WTC11 (cell line): ENCODE measurements around the gene SDHAF2. TPM values are rescaled to one million over a fixed set of nuclear protein-coding genes. Genes with fewer than 3 reads are reported as not detected.

Source experiments
- ATAC-seq: fragments of 200-7000 bp; cut with Tn5 transposase; 2 replicates; pipeline ENCODE4 v1.10.0; 2021; ENCODE audit warnings: mild to moderate bottlenecking, moderate library complexity
- CTCF ChIA-PET: fragments of 300-600 bp; sonication (Branson Sonifier 250); formaldehyde crosslinking; loops from one replicate; lab custom pipeline; 2021; ENCODE audit warnings: antibody characterized with exemption; lab: Charles Lee
- POLR2A ChIA-PET: fragments of 350-600 bp; sonication (Branson Sonifier 250); formaldehyde crosslinking; loops from one replicate; lab custom pipeline; 2021; ENCODE audit warnings: antibody characterized with exemption; lab: Charles Lee
- DNase-seq: peaks from one replicate; pipeline ENCODE4 v3.0.0; 2021; ENCODE audit warnings: low spot score
- H3K27ac Mint-ChIP-seq: 2 replicates; pipeline ENCODE4 v1.8.0; 2021; ENCODE audit warnings: mixed read lengths
- H3K27me3 Mint-ChIP-seq: 2 replicates; pipeline ENCODE4 v1.8.0; 2021; ENCODE audit warnings: low read depth, mild to moderate bottlenecking, moderate library complexity, mixed read lengths
- H3K36me3 Mint-ChIP-seq: 2 replicates; pipeline ENCODE4 v1.8.0; 2021; ENCODE audit warnings: mixed read lengths
- H3K4me1 Mint-ChIP-seq: 2 replicates; pipeline ENCODE4 v1.8.0; 2022; ENCODE audit warnings: mixed read lengths
- H3K4me3 Mint-ChIP-seq: 2 replicates; pipeline ENCODE4 v1.8.0; 2021; ENCODE audit warnings: mild to moderate bottlenecking, moderate library complexity, mixed read lengths
- H3K9me3 Mint-ChIP-seq: 2 replicates; pipeline ENCODE4 v1.8.0; 2021; ENCODE audit warnings: mixed read lengths
- CBFB ChIP-seq: sonication (generic); formaldehyde crosslinking; IDR thresholded peaks from 2 replicates; pipeline ENCODE4 v1.8.1; 2022; ENCODE audit warnings: mild to moderate bottlenecking, low read depth, missing genetic modification reagents
- CDX4 ChIP-seq: fragments of 250-450 bp; sonication (Bioruptor Pico); IDR thresholded peaks from 2 replicates; pipeline ENCODE4 v1.9.0; 2021; ENCODE audit warnings: moderate library complexity, mild to moderate bottlenecking, inconsistent platforms, borderline replicate concordance
- E2F5 ChIP-seq: sonication (generic); formaldehyde crosslinking; IDR thresholded peaks from 2 replicates; pipeline ENCODE4 v1.8.1; 2022; ENCODE audit warnings: mild to moderate bottlenecking, moderate library complexity, missing genetic modification reagents
- FOXP1 ChIP-seq: sonication (generic); formaldehyde crosslinking; IDR thresholded peaks from 2 replicates; pipeline ENCODE4 v1.8.0; 2022; ENCODE audit warnings: missing genetic modification reagents, mild to moderate bottlenecking, moderate library complexity, borderline replicate concordance
- FOXP4 ChIP-seq: sonication (generic); formaldehyde crosslinking; IDR thresholded peaks from 2 replicates; pipeline ENCODE4 v1.8.0; 2022; ENCODE audit warnings: mild to moderate bottlenecking, missing genetic modification reagents
- GABPB1 ChIP-seq: sonication (generic); formaldehyde crosslinking; IDR thresholded peaks from 2 replicates; pipeline ENCODE4 v1.8.1; 2023; ENCODE audit warnings: mild to moderate bottlenecking, missing genetic modification reagents
- HMGA2 ChIP-seq: fragments of 250-450 bp; sonication (Bioruptor Pico); IDR thresholded peaks from 2 replicates; pipeline ENCODE4 v1.4.0; 2021; ENCODE audit warnings: mild to moderate bottlenecking, moderate library complexity
- MXD4 ChIP-seq: fragments of 250-450 bp; sonication (Bioruptor Pico); IDR thresholded peaks from 2 replicates; pipeline ENCODE4 v1.8.0; 2021; ENCODE audit warnings: mild to moderate bottlenecking, moderate library complexity, borderline replicate concordance
- NFATC4 ChIP-seq: fragments of 250-450 bp; sonication (Bioruptor Pico); IDR thresholded peaks from 2 replicates; pipeline ENCODE4 v1.9.0; 2021; ENCODE audit warnings: mild to moderate bottlenecking
- NFE2L1 ChIP-seq: sonication (generic); formaldehyde crosslinking; IDR thresholded peaks from 2 replicates; pipeline ENCODE4 v1.8.1; 2023; ENCODE audit warnings: missing genetic modification reagents
- NFYB ChIP-seq: sonication (generic); formaldehyde crosslinking; conservative IDR thresholded peaks from 2 replicates; pipeline ENCODE4 v1.8.0; 2022; ENCODE audit warnings: low read depth, missing genetic modification reagents
- OVOL2 ChIP-seq: fragments of 250-450 bp; sonication (Bioruptor Pico); IDR thresholded peaks from 2 replicates; pipeline ENCODE4 v1.9.0; 2021; ENCODE audit warnings: mild to moderate bottlenecking, borderline replicate concordance
- PRRX2 ChIP-seq: fragments of 250-450 bp; sonication (Bioruptor Pico); IDR thresholded peaks from 2 replicates; pipeline ENCODE4 v1.8.0; 2021; ENCODE audit warnings: mild to moderate bottlenecking
- SP1 ChIP-seq: sonication (generic); formaldehyde crosslinking; conservative IDR thresholded peaks from 2 replicates; pipeline ENCODE4 v1.8.1; 2022; ENCODE audit warnings: missing genetic modification reagents
- STAT6 ChIP-seq: sonication (generic); formaldehyde crosslinking; conservative IDR thresholded peaks from 2 replicates; pipeline ENCODE4 v1.8.1; 2023; ENCODE audit warnings: mild to moderate bottlenecking, low read depth, missing genetic modification reagents, moderate library complexity
- TP53 ChIP-seq: sonication (generic); formaldehyde crosslinking; IDR thresholded peaks from 2 replicates; pipeline ENCODE4 v1.8.1; 2023; ENCODE audit warnings: mild to moderate bottlenecking, missing genetic modification reagents
- USF1 ChIP-seq: sonication (generic); formaldehyde crosslinking; IDR thresholded peaks from 2 replicates; pipeline ENCODE4 v1.8.0; 2022; ENCODE audit warnings: mild to moderate bottlenecking, missing genetic modification reagents
- ZNF232 ChIP-seq: sonication (generic); formaldehyde crosslinking; IDR thresholded peaks from 2 replicates; pipeline ENCODE4 v1.8.0; 2022; ENCODE audit warnings: mild to moderate bottlenecking, missing genetic modification reagents
- ZNF317 ChIP-seq: sonication (generic); formaldehyde crosslinking; IDR thresholded peaks from 2 replicates; pipeline ENCODE4 v1.8.1; 2023; ENCODE audit warnings: low read depth, mild to moderate bottlenecking, moderate library complexity, missing genetic modification reagents, borderline replicate concordance
- ZNF416 ChIP-seq: fragments of 250-450 bp; sonication (Bioruptor Pico); IDR thresholded peaks from 2 replicates; pipeline ENCODE4 v1.9.0; 2021; ENCODE audit warnings: mild to moderate bottlenecking, inconsistent platforms
- ZNF532 ChIP-seq: fragments of 250-450 bp; sonication (Bioruptor Pico); IDR thresholded peaks from 2 replicates; pipeline ENCODE4 v1.9.0; 2021; ENCODE audit warnings: mild to moderate bottlenecking, borderline replicate concordance
- ZNF671 ChIP-seq: fragments of 250-450 bp; sonication (Bioruptor Pico); IDR thresholded peaks from 2 replicates; pipeline ENCODE4 v1.8.0; 2021; ENCODE audit warnings: mild to moderate bottlenecking
- total RNA-seq: library from RNA; stranded (reverse); gene quantifications from 3 replicates; pipeline ENCODE4 v1.2.3, GENCODE V29; 2021

The SDHAF2 gene
- total RNA-seq, 1 experiment from 2014 or later, result 36.5 TPM

GRCh38 chr11:61452825-61453224 lies 22.9 kb downstream of the SDHAF2 start:
- H3K9me3 Mint-ChIP-seq, result no peaks in the 10 kb centered on the region
- H3K4me1 Mint-ChIP-seq, result no peaks in the 10 kb centered on the region
- POLR2A ChIA-PET, result no interaction called here
- CTCF ChIA-PET, result interaction anchor here (0.8 to 6.1 kb wide), 2 partner anchors 30 to 64 kb away, joined by 3 to 36 read pairs; no protein-coding TSS in a partner anchor
- no peak overlapping the region for H3K27ac Mint-ChIP-seq
- H3K36me3 Mint-ChIP-seq, result peaks cover 15% of the 10 kb centered on the region
- no peak for ATAC-seq
- H3K27me3 Mint-ChIP-seq, result no peaks in the 10 kb centered on the region
- TF ChIP-seq CBFB (no peak), SP1 (CRISPR knock-in tag) (no peak), ZNF416 (CRISPR knock-in tag) (no peak), TP53 (no peak), NFYB (CRISPR knock-in tag) (no peak)
- H3K4me3 Mint-ChIP-seq, result no peak overlapping the region
- DNase-seq, result no peak

GRCh38 chr11:61453695-61454094 lies 23.8 kb downstream of the SDHAF2 start:
- CTCF ChIA-PET, result interaction anchor here (1.3 to 6.1 kb wide), 2 partner anchors 18 to 63 kb away, joined by 4 to 36 read pairs; no protein-coding TSS in a partner anchor
- POLR2A ChIA-PET, result no interaction called here
- DNase-seq (no peak), ATAC-seq (no peak)
- Mint-ChIP-seq H3K9me3 (no peaks in the 10 kb centered on the region), H3K4me3 (no peak overlapping the region), H3K27me3 (no peaks in the 10 kb centered on the region), H3K36me3 (peaks cover 11% of the 10 kb centered on the region), H3K4me1 (no peaks in the 10 kb centered on the region), H3K27ac (no peak overlapping the region)
- no peak for TF ChIP-seq CDX4
- no peak for TF ChIP-seq ZNF416 (CRISPR knock-in tag)
- TF ChIP-seq ZNF671 (CRISPR knock-in tag), result no peak
- TF ChIP-seq OVOL2 (CRISPR knock-in tag), result no peak
- TF ChIP-seq ZNF532, result no peak
- no peak for TF ChIP-seq HMGA2 (CRISPR knock-in tag)
- no peak for TF ChIP-seq GABPB1 (CRISPR knock-in tag)
- no peak for TF ChIP-seq FOXP4 (CRISPR knock-in tag)

GRCh38 chr11:61454520-61454919 lies 24.6 kb downstream of the SDHAF2 start:
- Mint-ChIP-seq H3K27me3 (no peaks in the 10 kb centered on the region), H3K27ac (no peak overlapping the region), H3K9me3 (no peaks in the 10 kb centered on the region), H3K4me3 (no peak overlapping the region), H3K36me3 (peaks cover 11% of the 10 kb centered on the region), H3K4me1 (no peaks in the 10 kb centered on the region)
- no peak for DNase-seq
- ChIA-PET CTCF (interaction anchor here (1.3 kb wide), 1 partner anchor 19 kb away, joined by 4 read pairs; no protein-coding TSS in a partner anchor), POLR2A (no interaction called here)
- ATAC-seq, result no peak
- TF ChIP-seq STAT6, result no peak
- TF ChIP-seq ZNF232 (CRISPR knock-in tag), result no peak
- no peak for TF ChIP-seq E2F5 (CRISPR knock-in tag)
- TF ChIP-seq USF1 (CRISPR knock-in tag), result no peak
- no peak for TF ChIP-seq MXD4
- TF ChIP-seq PRRX2 (CRISPR knock-in tag), result no peak
- TF ChIP-seq ZNF317 (CRISPR knock-in tag), result no peak
- no peak for TF ChIP-seq NFATC4 (CRISPR knock-in tag)
- TF ChIP-seq FOXP1, result no peak
- TF ChIP-seq NFE2L1 (CRISPR knock-in tag), result no peak
